Keratinocyte (primary cell): Measurements from ENCODE around the gene UNC5A. TPM values are rescaled to one million over a fixed set of nuclear protein-coding genes. Genes with fewer than 3 reads are reported as not detected.

Experiments
- DNase-seq: peaks from one replicate; pipeline ENCODE4 v3.0.0-alpha.2; 2011; ENCODE audit warnings: low read depth, missing footprints, low spot score
- FAIRE-seq: peaks from 2 replicates; lab custom pipeline; 2011; peaks lifted over from hg19 to GRCh38; lab: Jason Lieb, UNC
- H2AFZ ChIP-seq: 2 replicates; pipeline ENCODE4 v1.6.0; 2012; ENCODE audit warnings: low read length, control low read depth, inconsistent platforms; ENCODE audit not compliant: control insufficient read depth
- H3K27ac ChIP-seq: 2 replicates; pipeline ENCODE4 v1.5.1; 2011; ENCODE audit warnings: low read length; ENCODE audit not compliant: control insufficient read depth, insufficient read depth
- H3K27me3 ChIP-seq: 3 replicates; pipeline ENCODE4 v1.6.0; 2011; ENCODE audit warnings: low read length; ENCODE audit not compliant: control insufficient read depth, insufficient read depth; ENCODE audit errors: extremely low read depth
- H3K36me3 ChIP-seq, 2 experiments: 2 replicates in 1 of 2; 3 replicates in 1 of 2; pipeline ENCODE4 v1.5.1; 2011; ENCODE audit warnings: low read length in 2 of 2, mild to moderate bottlenecking in 1 of 2; ENCODE audit not compliant: control insufficient read depth in 2 of 2, insufficient read depth in 2 of 2; ENCODE audit errors: extremely low read depth in 1 of 2
- H3K4me1 ChIP-seq: 3 replicates; pipeline ENCODE4 v1.5.1; 2011; ENCODE audit warnings: low read length; ENCODE audit not compliant: control insufficient read depth, insufficient read depth; ENCODE audit errors: extremely low read depth
- H3K4me2 ChIP-seq: 3 replicates; pipeline ENCODE4 v1.6.0; 2011; ENCODE audit warnings: low read depth, low read length; ENCODE audit not compliant: control insufficient read depth, insufficient read depth; ENCODE audit errors: extremely low read depth
- H3K4me3 ChIP-seq, 3 experiments: fragments of 200-600 bp in 1 of 3; sonication (generic) in 1 of 3; 2 replicates in 2 of 3; 3 replicates in 1 of 3; pipeline ENCODE4 v1.5.1; 2011 to 2016; ENCODE audit warnings: low read length in 3 of 3, mild to moderate bottlenecking in 3 of 3, control low read depth in 2 of 3, inconsistent platforms in 1 of 3, low read depth in 1 of 3, mixed read lengths in 1 of 3, mixed run types in 1 of 3, moderate library complexity in 1 of 3; ENCODE audit not compliant: control insufficient read depth in 2 of 3, insufficient read depth in 2 of 3; ENCODE audit errors: extremely low read depth in 1 of 3
- H3K79me2 ChIP-seq: 2 replicates; pipeline ENCODE4 v1.6.0; 2012; ENCODE audit warnings: low read length; ENCODE audit not compliant: control insufficient read depth, insufficient read depth
- H3K9ac ChIP-seq: 3 replicates; pipeline ENCODE4 v1.6.0; 2011; ENCODE audit warnings: low read length; ENCODE audit not compliant: control insufficient read depth, insufficient read depth; ENCODE audit errors: extremely low read depth
- H3K9me1 ChIP-seq: 3 replicates; pipeline ENCODE4 v1.6.0; 2011; ENCODE audit warnings: low read length; ENCODE audit not compliant: control insufficient read depth, insufficient read depth; ENCODE audit errors: extremely low read depth
- H3K9me3 ChIP-seq: 2 replicates; pipeline ENCODE4 v1.5.1; 2012; ENCODE audit warnings: low read depth, low read length; ENCODE audit not compliant: control insufficient read depth
- H4K20me1 ChIP-seq: 3 replicates; pipeline ENCODE4 v1.6.0; 2011; ENCODE audit warnings: low read length; ENCODE audit not compliant: control insufficient read depth, insufficient read depth; ENCODE audit errors: extremely low read depth
- CTCF ChIP-seq, 3 experiments: IDR thresholded peaks in 1 of 3; conservative IDR thresholded peaks in 1 of 3; optimal IDR thresholded peaks in 1 of 3; 2 replicates in 2 of 3; 3 replicates in 1 of 3; pipeline versions ENCODE3 to v1.5.1; 2011; ENCODE audit warnings: low read length in 3 of 3, mild to moderate bottlenecking in 3 of 3, moderate library complexity in 2 of 3, control low read depth in 1 of 3, inconsistent platforms in 1 of 3; ENCODE audit not compliant: insufficient read depth in 2 of 3; ENCODE audit errors: extremely low read depth in 1 of 3
- EZH2 ChIP-seq: IDR thresholded peaks from one replicate; pipeline ENCODE4 v1.6.1; 2012; ENCODE audit warnings: inconsistent platforms, mild to moderate bottlenecking, low read length, moderate library complexity
- dilution Hi-C: fragments of 300-500 bp; cut with MboI; formaldehyde crosslinking; loops from one replicate; pipeline ENCODE4 v1.7.0; 2020; ENCODE audit warnings: low sequenced_read_pairs; ENCODE audit not compliant: extremely low pct_ligation_motif_present
- polyA plus RNA-seq, 5 experiments: library from polyadenylated mRNA; depleted of rRNA in 3 of 5; stranded (reverse) in 3 of 5; stranded (forward) in 1 of 5; unstranded in 1 of 5; fragments of >200 nt; gene quantifications; 1 replicate in 1 of 5; 2 replicates in 3 of 5; 3 replicates in 1 of 5; pipeline versions ENCODE4 v1.2.1 to v1.2.3, GENCODE V29; 2011 to 2012; ENCODE audit warnings: missing spikeins in 2 of 5, low read depth in 1 of 5, low replicate concordance in 1 of 5

The UNC5A gene
- polyA plus RNA-seq, 1 donor (not counting 4 experiments of a cell fraction or from before 2014, with no cell fraction given) = not detected

- no peak for TF ChIP-seq CTCF (optimal IDR thresholded peaks at IDR 0.05 in 1 of 3, IDR thresholded peaks at IDR 0.05 in 1 of 3, conservative IDR thresholded peaks at IDR 0.05 in 1 of 3; ENCODE audit: extremely low read depth in 1 of 3, insufficient read depth in 2 of 3, low read length in 3 of 3)
- TF ChIP-seq EZH2 = no peak
- dilution Hi-C loops = no loop called here
- no peak overlapping the region for H3K4me2 ChIP-seq
- no peak overlapping the region for H3K27ac ChIP-seq
- DNase-seq (no peak), FAIRE-seq (no peak)
- no peaks in the 10 kb centered on the region for H3K79me2 ChIP-seq
- peaks cover 8% of the 10 kb centered on the region for H3K4me1 ChIP-seq
- no peak overlapping the region for H2AFZ ChIP-seq
- no peak overlapping the region for H3K9ac ChIP-seq
- no peaks in the 10 kb centered on the region for H4K20me1 ChIP-seq
- peaks cover 29% of the 10 kb centered on the region for H3K27me3 ChIP-seq
- H3K9me3 ChIP-seq = no peaks in the 10 kb centered on the region
- no peaks in the 10 kb centered on the region for H3K9me1 ChIP-seq
- no peaks in the 10 kb centered on the region for H3K36me3 ChIP-seq
- no peak overlapping the region for H3K4me3 ChIP-seq
Measured at GRCh38 chr5:176848651-176849050, 38.3 kb downstream of the UNC5A start.

GRCh38 chr5:176849611-176850227 is 39.4 kb downstream of the UNC5A start:
- H4K20me1 ChIP-seq = no peaks in the 10 kb centered on the region
- dilution Hi-C loops = no loop called here
- H3K9ac ChIP-seq = no peak overlapping the region
- no peak overlapping the region for H3K4me2 ChIP-seq
- peaks cover 7% of the 10 kb centered on the region for H3K4me1 ChIP-seq
- no peaks in the 10 kb centered on the region for H3K9me1 ChIP-seq
- no peaks in the 10 kb centered on the region for H3K79me2 ChIP-seq
- FAIRE-seq (no peak), DNase-seq (no peak)
- no peaks in the 10 kb centered on the region for H3K9me3 ChIP-seq
- no peak overlapping the region for H3K27ac ChIP-seq
- TF ChIP-seq CTCF (optimal IDR thresholded peaks at IDR 0.05 in 1 of 3, IDR thresholded peaks at IDR 0.05 in 1 of 3, conservative IDR thresholded peaks at IDR 0.05 in 1 of 3; ENCODE audit: extremely low read depth in 1 of 3, insufficient read depth in 2 of 3, low read length in 3 of 3) (no peak), EZH2 (no peak)
- H3K27me3 ChIP-seq = peaks cover 29% of the 10 kb centered on the region
- H3K36me3 ChIP-seq = no peaks in the 10 kb centered on the region
- no peak overlapping the region for H2AFZ ChIP-seq
- H3K4me3 ChIP-seq = no peak overlapping the region
